ENCODE data around the gene MRGPRF. TPM values are rescaled to one million over a fixed set of nuclear protein-coding genes. Genes with fewer than 3 reads are reported as not detected.
A peak's percentile ranks its signal among the peaks of the same experiment; 100 is the strongest.

MRGPRF gene
- total and polyA plus RNA-seq, 2 donors from 2014 or later, result 9.3 to 19.0 TPM

DNA sequence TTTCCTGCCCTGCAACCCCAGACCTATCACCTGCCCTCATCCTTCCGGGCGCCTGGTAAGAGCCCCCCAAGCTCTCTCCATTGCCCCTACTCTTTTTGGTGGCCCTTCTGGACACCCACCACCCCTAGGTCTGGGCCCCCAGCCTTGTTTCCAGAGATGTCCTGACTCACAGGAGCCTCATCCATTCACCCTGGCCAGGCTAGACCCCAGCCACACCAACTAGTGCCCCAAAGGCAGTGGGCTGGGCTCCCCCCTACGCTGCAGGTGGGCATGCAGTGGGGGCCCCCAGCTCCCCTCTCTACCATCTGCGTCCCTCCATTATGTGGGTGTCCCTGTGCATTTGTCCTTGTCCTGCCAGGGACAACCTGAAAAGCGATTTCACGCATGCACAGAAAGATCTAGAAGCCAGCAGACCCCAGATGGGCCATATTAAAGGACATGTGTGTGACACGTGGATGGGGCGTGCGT, 1.4 kb downstream of the MRGPRF start:
- Histone ChIP-seq H3K4me3 (ENCODE audit: low read length in 3 of 3) (peak overlapping the region in 1 of 3 donors; percentile 46), H3K27ac (ENCODE audit: low read depth in 2 of 2, low read length in 2 of 2) (peak overlapping the region in 1 of 2 donors; percentile 60), H3K9me3 (ENCODE audit: control insufficient read depth in 2 of 3, insufficient read depth in 1 of 3, low read length in 3 of 3) (no peaks in the 10 kb centered on the region), H3K27me3 (ENCODE audit: control insufficient read depth, insufficient read depth, low read length) (no peaks in the 10 kb centered on the region), H3K4me1 (ENCODE audit: control insufficient read depth in 2 of 3, insufficient read depth in 2 of 3, low read depth in 1 of 3, low read length in 3 of 3) (peaks cover 0 to 34% (median 20%) of the 10 kb centered on the region in 3 donors), H3K9ac (ENCODE audit: low read length in 3 of 3) (peak overlapping the region in 1 of 3 donors; percentile 24), H3K36me3 (ENCODE audit: control insufficient read depth in 2 of 3, insufficient read depth in 3 of 3, low read length in 3 of 3) (no peaks in the 10 kb centered on the region)
- no peak for FAIRE-seq
- TF ChIP-seq, protein P1, sequence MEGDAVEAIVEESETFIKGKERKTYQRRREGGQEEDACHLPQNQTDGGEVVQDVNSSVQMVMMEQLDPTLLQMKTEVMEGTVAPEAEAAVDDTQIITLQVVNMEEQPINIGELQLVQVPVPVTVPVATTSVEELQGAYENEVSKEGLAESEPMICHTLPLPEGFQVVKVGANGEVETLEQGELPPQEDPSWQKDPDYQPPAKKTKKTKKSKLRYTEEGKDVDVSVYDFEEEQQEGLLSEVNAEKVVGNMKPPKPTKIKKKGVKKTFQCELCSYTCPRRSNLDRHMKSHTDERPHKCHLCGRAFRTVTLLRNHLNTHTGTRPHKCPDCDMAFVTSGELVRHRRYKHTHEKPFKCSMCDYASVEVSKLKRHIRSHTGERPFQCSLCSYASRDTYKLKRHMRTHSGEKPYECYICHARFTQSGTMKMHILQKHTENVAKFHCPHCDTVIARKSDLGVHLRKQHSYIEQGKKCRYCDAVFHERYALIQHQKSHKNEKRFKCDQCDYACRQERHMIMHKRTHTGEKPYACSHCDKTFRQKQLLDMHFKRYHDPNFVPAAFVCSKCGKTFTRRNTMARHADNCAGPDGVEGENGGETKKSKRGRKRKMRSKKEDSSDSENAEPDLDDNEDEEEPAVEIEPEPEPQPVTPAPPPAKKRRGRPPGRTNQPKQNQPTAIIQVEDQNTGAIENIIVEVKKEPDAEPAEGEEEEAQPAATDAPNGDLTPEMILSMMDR (IDR thresholded peaks at IDR 0.05; ENCODE audit: borderline replicate concordance, extremely low read depth, insufficient read depth), result no peak
- intact Hi-C loops (cut with DNase I), result no loop called here
- DNase-seq, result peak in 2 of 5 donors; percentile 49 to 61

DNA sequence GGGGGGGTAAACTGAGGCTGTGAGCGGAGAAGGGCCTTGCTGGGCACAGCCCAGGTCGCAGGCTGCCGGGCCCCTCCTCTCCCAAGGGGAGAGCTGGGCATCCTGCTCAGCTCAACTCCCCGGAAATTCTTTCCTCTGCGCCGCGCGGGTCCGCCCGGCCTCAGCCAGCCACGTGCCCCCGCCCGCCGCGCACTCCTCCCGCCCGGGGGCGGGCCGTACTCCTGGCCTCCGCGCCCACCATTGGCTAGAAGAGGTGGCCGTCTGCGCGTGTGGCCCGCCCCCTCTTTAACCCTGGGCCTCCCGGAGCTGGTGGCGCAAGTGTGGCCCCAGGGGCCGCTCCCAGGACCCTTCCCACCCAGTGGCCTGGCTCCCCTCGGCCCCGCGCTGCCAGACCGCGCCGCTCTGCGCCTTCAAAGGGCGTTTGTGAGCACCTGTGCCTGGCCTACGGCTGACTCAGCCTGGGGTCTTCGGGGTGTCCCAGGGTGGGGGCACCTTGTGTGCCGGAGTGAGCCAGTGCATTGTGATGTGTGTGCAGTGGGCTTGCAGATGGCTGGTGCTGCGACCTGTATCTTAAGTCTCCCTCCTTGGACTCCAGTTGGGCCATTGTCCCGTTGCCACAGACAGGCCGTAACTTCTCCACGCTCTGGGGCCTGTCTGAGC, 2.0 kb downstream of the MRGPRF start:
- no peak for FAIRE-seq
- Histone ChIP-seq H3K9ac (ENCODE audit: low read length in 3 of 3) (peak overlapping the region in 2 of 3 donors; percentile 24 to 46), H3K36me3 (ENCODE audit: control insufficient read depth in 2 of 3, insufficient read depth in 3 of 3, low read length in 3 of 3) (no peaks in the 10 kb centered on the region), H3K4me1 (ENCODE audit: control insufficient read depth in 2 of 3, insufficient read depth in 2 of 3, low read depth in 1 of 3, low read length in 3 of 3) (peaks cover 0 to 34% (median 20%) of the 10 kb centered on the region in 3 donors), H3K9me3 (ENCODE audit: control insufficient read depth in 2 of 3, insufficient read depth in 1 of 3, low read length in 3 of 3) (no peaks in the 10 kb centered on the region), H3K27me3 (ENCODE audit: control insufficient read depth, insufficient read depth, low read length) (no peaks in the 10 kb centered on the region), H3K4me3 (ENCODE audit: low read length in 3 of 3) (peak overlapping the region; percentile 26 to 47 (median 38)), H3K27ac (ENCODE audit: low read depth in 2 of 2, low read length in 2 of 2) (peak overlapping the region; percentile 71 to 83)
- TF ChIP-seq, protein P1 (IDR thresholded peaks at IDR 0.05; ENCODE audit: borderline replicate concordance, extremely low read depth, insufficient read depth), result no peak
- intact Hi-C loops (cut with DNase I), result no loop called here
- peak; percentile 88 to 93 (median 92) for DNase-seq

DNA sequence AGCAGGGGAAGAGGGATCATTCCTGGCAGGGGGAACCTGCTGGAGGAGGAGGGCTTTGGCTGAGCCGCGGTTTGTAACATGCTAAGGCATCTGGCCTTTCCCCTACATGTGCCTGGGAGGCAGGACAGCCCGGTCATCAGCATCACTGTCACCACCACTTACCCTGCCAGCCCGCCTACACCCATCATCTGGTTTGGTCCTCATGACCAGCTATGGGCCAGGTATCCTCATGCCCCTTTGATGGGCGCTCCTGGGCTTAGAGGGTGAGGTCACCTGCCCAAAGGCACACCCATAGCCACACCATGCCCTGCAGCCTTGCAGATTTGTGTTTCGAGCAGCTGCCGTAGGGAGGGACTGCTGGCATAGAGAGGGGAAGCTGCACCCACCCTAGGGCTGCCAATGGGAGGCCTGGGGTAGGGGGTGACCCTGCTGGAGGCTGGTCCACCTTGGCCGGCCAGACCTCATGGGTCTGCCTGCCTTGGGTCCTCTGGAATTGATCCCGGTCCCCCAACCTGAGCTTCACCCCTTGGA, 2.6 kb downstream of the MRGPRF start:
- H3K36me3 ChIP-seq (ENCODE audit: control insufficient read depth in 2 of 3, insufficient read depth in 3 of 3, low read length in 3 of 3), result no peaks in the 10 kb centered on the region
- TF ChIP-seq, protein P1 (IDR thresholded peaks at IDR 0.05; ENCODE audit: borderline replicate concordance, extremely low read depth, insufficient read depth), result no peak
- peak overlapping the region in 1 of 3 donors; percentile 47 for H3K4me3 ChIP-seq (ENCODE audit: low read length in 3 of 3)
- DNase-seq (peak in 1 of 5 donors; percentile 70), FAIRE-seq (no peak)
- peak overlapping the region in 1 of 3 donors; percentile 46 for H3K9ac ChIP-seq (ENCODE audit: low read length in 3 of 3)
- H3K27me3 ChIP-seq (ENCODE audit: control insufficient read depth, insufficient read depth, low read length), result no peaks in the 10 kb centered on the region
- intact Hi-C loops (cut with DNase I), result no loop called here
- no peaks in the 10 kb centered on the region for H3K9me3 ChIP-seq (ENCODE audit: control insufficient read depth in 2 of 3, insufficient read depth in 1 of 3, low read length in 3 of 3)
- H3K27ac ChIP-seq (ENCODE audit: low read depth in 2 of 2, low read length in 2 of 2), result peak overlapping the region; percentile 71 to 83
- peaks cover 0 to 34% (median 20%) of the 10 kb centered on the region in 3 donors for H3K4me1 ChIP-seq (ENCODE audit: control insufficient read depth in 2 of 3, insufficient read depth in 2 of 3, low read depth in 1 of 3, low read length in 3 of 3)

All from kidney (tissue), 14 donors.